ENCODE results near the gene GSE1.

DNA sequence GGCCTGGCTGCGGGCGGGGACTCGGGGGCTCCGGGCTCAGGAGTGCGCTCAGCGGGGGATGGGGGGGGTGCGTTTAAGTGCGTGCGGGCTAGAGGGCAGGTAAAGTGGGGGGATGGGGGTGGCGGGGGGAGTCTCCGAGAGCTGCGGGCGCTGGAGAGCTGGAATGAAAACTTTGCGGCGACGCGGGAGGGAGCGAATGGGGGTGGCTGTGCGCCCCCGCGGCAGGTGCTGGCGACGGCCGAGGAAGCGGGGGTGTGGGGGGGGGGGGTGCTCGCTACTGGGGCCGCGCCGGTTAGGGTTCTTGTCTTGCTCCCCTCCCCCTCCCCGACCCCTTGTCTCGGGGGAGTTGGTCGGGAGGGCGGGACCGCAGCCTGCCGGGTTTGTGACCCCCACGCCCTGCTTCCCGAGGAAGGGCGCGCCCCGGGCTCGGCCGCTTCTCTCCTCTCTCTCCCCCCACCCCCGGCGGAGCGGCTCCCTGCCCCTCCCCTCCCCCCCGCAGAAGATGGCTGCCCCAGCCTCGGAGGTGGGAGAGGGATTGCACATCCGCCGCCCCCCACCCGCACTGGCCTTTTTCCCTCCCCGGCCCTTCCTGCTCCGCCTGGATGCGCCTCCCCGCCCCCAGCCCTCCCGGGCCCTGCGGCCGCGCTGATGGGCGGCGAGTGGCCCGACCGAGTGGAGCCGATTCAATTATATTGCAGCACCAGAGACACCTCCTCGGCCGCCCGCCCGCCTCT, 649 bp downstream of the GSE1 start:
- TF ChIP-seq, protein P1, sequence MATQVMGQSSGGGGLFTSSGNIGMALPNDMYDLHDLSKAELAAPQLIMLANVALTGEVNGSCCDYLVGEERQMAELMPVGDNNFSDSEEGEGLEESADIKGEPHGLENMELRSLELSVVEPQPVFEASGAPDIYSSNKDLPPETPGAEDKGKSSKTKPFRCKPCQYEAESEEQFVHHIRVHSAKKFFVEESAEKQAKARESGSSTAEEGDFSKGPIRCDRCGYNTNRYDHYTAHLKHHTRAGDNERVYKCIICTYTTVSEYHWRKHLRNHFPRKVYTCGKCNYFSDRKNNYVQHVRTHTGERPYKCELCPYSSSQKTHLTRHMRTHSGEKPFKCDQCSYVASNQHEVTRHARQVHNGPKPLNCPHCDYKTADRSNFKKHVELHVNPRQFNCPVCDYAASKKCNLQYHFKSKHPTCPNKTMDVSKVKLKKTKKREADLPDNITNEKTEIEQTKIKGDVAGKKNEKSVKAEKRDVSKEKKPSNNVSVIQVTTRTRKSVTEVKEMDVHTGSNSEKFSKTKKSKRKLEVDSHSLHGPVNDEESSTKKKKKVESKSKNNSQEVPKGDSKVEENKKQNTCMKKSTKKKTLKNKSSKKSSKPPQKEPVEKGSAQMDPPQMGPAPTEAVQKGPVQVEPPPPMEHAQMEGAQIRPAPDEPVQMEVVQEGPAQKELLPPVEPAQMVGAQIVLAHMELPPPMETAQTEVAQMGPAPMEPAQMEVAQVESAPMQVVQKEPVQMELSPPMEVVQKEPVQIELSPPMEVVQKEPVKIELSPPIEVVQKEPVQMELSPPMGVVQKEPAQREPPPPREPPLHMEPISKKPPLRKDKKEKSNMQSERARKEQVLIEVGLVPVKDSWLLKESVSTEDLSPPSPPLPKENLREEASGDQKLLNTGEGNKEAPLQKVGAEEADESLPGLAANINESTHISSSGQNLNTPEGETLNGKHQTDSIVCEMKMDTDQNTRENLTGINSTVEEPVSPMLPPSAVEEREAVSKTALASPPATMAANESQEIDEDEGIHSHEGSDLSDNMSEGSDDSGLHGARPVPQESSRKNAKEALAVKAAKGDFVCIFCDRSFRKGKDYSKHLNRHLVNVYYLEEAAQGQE (tag by site-specific recombination; IDR thresholded peaks at IDR 0.05) = no peak
- no peak for TF ChIP-seq ZNF239 (tag by site-specific recombination; IDR thresholded peaks at IDR 0.05)
